Activated T-helper 2 cell treated with anti-CD3 and anti-CD28 coated beads, Interferon-gamma antibody, Interleukin-2, Interleukin-4, amounts not matched to agents 10 μg/mL and 5 μg/mL and 100 μg/mL, durations not matched to agents 14 hours and 24 hours and 36 hours (primary cell): ENCODE measurements around the gene MBD6. TPM values are rescaled to one million over a fixed set of nuclear protein-coding genes. Genes with fewer than 3 reads are reported as not detected.
A peak's percentile ranks its signal among the peaks of the same experiment; 100 is the strongest.
"Not testable (repeated sequence)": the region's sequence is repeated elsewhere in the genome, so short reads cannot be mapped to it uniquely, and the experiment has no call there.

Experiments used
- DNase-seq: peaks from one replicate; pipeline ENCODE4 v3.0.0; 2021; ENCODE audit warnings: low spot score
- H3K27ac Mint-ChIP-seq: one replicate; pipeline ENCODE4 v1.8.0; 2021; ENCODE audit warnings: mixed read lengths
- H3K27me3 Mint-ChIP-seq: one replicate; pipeline ENCODE4 v1.8.0; 2021; ENCODE audit warnings: low read depth, mixed read lengths
- H3K36me3 Mint-ChIP-seq: one replicate; pipeline ENCODE4 v1.8.0; 2021; ENCODE audit warnings: low read depth, mixed read lengths
- H3K4me1 Mint-ChIP-seq: one replicate; pipeline ENCODE4 v1.8.0; 2021; ENCODE audit warnings: low read depth, mixed read lengths
- H3K4me3 Mint-ChIP-seq: one replicate; pipeline ENCODE4 v1.8.0; 2021; ENCODE audit warnings: low read depth, mild to moderate bottlenecking, moderate library complexity, mixed read lengths
- H3K9me3 Mint-ChIP-seq: one replicate; pipeline ENCODE4 v1.8.0; 2021; ENCODE audit warnings: mixed read lengths
- intact Hi-C: fragments of 100-400 bp; cut with micrococcal nuclease; formaldehyde crosslinking; loops from one replicate; pipeline ENCODE4 v1.15.1; 2023
- total RNA-seq: library from RNA; stranded (reverse); gene quantifications from 2 replicates; pipeline ENCODE4 v1.2.3, GENCODE V29; 2022

The MBD6 gene
- total RNA-seq, 1 donor from 2014 or later = 62.4 TPM

DNA sequence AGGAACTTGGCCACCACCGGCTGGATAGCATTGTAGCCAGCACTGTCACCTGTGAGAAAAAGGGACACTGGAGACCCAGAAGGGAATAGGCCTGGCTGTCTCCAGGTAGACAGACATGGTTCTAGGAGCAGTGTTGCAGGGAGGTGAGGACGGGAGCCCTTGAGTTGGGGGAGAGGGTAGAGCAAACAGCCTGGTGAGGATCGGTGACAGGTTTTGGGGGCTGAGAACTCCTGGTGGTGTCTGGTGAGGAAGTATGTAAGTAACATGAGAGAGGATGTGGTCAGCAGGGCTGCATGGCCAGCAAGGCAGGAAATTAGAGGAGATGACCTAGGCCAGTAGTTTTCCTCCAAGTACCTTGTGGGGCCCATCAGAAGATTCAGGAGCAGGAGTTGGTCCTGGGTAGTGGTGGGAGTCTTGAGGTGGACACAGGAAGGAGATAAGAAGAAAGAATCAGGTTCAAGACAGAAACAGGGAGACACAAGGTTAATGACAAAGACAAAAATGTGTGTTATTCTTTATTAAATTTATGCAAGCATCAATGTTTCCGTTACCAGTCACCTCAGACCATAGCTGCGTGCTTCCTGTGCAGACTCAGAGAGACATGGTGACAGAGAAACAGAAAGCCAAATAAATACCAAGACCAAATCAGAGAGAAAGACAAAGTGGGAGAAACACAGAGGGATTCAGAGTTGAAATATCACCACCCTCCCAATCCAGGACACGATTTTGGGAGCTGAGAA lies 43.1 kb upstream of the MBD6 start, which contains the start of gene ARHGAP9:
ARHGAP9 (minus strand) TSS at position 491 of the 740 bp plus-strand sequence; CDS start at position 31, 460 bp downstream.
- H3K27ac Mint-ChIP-seq = peak within 1 kb of the TSS; percentile 100
- intact Hi-C loops = loop anchor here (1.0 to 2.0 kb wide), 3 partner anchors 8 to 793 kb away; partner anchors contain the start of gene DDIT3
- H3K4me1 Mint-ChIP-seq = peaks cover 47% of the 10 kb centered on the region
- peak; percentile 59 for DNase-seq
- peak within 1 kb of the TSS; percentile 93 for H3K4me3 Mint-ChIP-seq
- H3K36me3 Mint-ChIP-seq = peaks cover 35% of the 10 kb centered on the region
- H3K9me3 Mint-ChIP-seq = no peaks in the 10 kb centered on the region
- H3K27me3 Mint-ChIP-seq = no peaks in the 10 kb centered on the region

DNA sequence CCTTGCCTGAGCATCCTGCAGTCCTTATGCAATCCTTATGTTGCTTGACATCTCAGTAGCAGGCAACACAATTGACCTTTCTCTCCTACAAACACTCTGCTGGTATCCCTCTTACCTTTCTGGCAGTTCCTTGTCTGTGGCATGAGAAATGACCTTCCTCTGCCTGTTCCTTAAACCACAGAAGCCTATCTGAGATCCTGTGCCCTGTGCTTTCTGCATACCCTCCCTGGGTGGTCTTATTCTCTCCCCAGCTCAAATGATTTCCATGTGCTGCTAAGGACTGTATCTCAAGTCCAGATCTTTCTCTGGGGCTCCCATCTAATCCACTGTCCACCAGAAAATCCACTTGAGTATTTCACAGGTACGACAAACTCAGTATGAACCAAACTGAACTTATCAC lies 41.0 kb upstream of the MBD6 start:
- Mint-ChIP-seq H3K9me3 (no peaks in the 10 kb centered on the region), H3K27me3 (no peaks in the 10 kb centered on the region), H3K4me1 (peaks cover 37% of the 10 kb centered on the region), H3K4me3 (no peak overlapping the region), H3K27ac (peak overlapping the region; percentile 80), H3K36me3 (peaks cover 23% of the 10 kb centered on the region)
- DNase-seq = no peak
- intact Hi-C loops = no loop called here

DNA sequence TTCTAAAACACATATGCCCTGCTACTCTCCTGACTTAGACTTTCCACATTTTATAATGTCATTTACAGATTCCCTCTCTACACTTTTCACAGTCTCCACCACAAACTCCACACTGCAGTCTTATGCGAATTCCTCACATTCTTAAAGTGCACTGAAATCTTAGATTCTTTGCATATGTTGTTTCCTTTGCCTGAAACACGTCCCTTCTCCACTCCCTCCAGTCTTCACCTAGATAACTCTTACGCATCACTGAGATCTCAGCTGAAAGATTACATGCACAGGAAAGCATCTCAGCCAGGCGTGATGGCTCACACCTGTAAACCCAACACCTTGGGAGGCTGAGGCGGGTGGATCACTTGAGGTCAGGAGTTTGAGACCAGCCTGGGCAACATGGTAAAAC lies 39.2 kb upstream of the MBD6 start:
- H3K4me3 Mint-ChIP-seq = no peak overlapping the region
- no peaks in the 10 kb centered on the region for H3K27me3 Mint-ChIP-seq
- H3K27ac Mint-ChIP-seq = no peak overlapping the region
- peaks cover 20% of the 10 kb centered on the region for H3K36me3 Mint-ChIP-seq
- H3K9me3 Mint-ChIP-seq = no peaks in the 10 kb centered on the region
- peaks cover 34% of the 10 kb centered on the region for H3K4me1 Mint-ChIP-seq
- DNase-seq = no peak
- intact Hi-C loops = no loop called here

DNA sequence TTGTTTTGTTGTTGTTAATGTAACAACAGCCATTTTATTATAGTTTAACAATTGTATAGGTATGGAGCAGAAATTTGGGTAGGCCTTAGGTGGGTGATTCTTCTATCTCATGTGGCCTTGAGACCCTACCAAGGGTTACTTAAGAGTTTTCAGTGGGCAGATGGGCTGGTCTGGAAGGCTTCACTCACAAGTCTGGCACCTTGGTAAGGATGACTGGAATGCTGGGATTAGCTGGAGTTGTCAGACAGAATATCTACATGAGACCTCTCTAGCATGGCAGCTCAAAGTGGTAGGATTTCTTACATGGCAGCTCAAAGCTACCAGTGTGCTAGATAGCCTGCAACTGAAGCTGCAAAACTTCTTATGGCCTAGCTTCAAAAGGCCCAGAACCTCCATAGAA lies 36.9 kb upstream of the MBD6 start:
- Mint-ChIP-seq H3K27ac (no peak overlapping the region), H3K27me3 (no peaks in the 10 kb centered on the region), H3K36me3 (peaks cover 32% of the 10 kb centered on the region), H3K4me1 (peaks cover 24% of the 10 kb centered on the region), H3K9me3 (no peaks in the 10 kb centered on the region), H3K4me3 (no peak overlapping the region)
- intact Hi-C loops = loop anchor here (2.0 to 5.0 kb wide), 2 partner anchors 61 to 257 kb away; partner anchors contain the start of gene DCTN2
- no peak for DNase-seq

DNA sequence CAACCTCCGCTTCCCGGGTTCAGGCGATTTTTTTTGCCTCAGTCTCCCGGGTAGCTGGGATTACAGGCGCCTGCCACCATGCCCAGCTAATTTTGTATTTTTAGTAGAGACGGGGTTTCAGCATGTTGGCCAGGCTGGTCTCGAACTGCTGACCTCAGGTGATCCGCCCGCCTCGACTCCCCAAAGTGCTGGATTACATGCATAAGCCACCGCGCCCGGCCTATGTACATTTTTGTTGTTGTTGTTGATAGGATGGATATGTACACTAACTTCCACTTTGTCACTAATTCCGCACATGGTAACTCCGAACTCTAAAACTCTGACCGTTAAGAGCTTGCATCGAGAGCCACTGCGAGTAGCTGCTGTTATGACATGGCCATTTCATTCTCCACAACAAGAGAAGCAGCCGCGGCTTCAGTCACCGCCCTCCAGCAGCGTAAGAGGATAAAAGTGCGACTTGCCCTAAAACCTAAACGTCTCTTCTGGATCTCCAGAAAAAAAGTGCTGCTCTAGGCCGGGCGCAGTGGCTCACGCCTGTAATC lies 35.5 kb upstream of the MBD6 start:
- Mint-ChIP-seq H3K27ac (no peak overlapping the region), H3K4me3 (no peak overlapping the region), H3K4me1 (peaks cover 25% of the 10 kb centered on the region), H3K36me3 (peaks cover 44% of the 10 kb centered on the region), H3K27me3 (no peaks in the 10 kb centered on the region), H3K9me3 (no peaks in the 10 kb centered on the region)
- intact Hi-C loops = loop anchor here (1.0 to 5.0 kb wide), 3 partner anchors 8 to 255 kb away; partner anchors contain the start of genes ARHGAP9 and DCTN2
- no peak for DNase-seq

DNA sequence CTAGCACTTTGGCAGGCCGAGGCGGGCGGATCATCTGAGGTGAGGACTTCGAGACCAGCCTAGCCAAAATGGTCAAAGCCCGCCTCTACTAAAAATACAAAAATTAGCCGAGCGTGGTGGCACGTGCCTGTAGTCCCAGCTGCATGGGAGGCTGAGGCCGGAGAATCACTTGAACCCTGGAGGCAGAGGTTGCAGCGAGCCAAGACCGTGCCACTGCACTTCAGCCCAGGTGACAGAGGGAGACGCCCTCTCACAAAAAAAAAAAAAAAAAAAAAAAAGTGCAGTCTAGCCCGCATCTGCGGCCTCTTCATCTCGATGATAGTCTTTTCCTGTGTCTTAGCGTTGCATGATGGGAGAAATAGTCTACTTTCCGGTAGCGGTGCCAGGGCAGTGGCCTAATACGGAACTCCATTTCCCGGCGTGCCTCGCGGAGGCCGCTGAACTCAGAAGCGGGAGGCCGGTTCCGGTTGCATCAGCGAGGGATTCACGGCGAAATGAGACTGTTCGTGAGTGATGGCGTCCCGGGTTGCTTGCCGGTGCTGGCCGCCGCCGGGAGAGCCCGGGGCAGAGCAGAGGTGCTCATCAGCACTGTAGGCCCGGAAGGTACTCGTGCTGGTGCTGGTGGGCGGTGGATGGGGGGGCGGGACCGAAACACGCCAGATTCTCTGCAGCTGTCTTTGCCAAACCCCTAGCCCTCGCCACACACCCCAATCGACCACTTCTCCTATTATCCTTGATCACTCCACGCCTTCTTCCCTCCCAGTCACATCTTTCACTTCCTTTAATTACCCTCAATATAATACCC lies 34.8 kb upstream of the MBD6 start, which contains the start of gene MARS1:
MARS1 (plus strand) TSS at position 472 of the 805 bp plus-strand sequence; CDS start at position 495, 23 bp downstream.
- Mint-ChIP-seq H3K4me1 (peaks cover 25% of the 10 kb centered on the region), H3K36me3 (peaks cover 49% of the 10 kb centered on the region), H3K27me3 (no peaks in the 10 kb centered on the region), H3K9me3 (no peaks in the 10 kb centered on the region), H3K27ac (peak within 1 kb of the TSS; percentile 95), H3K4me3 (peak within 1 kb of the TSS; percentile 99)
- intact Hi-C loops = loop anchor here (1.0 to 5.0 kb wide), 4 partner anchors 8 to 255 kb away; partner anchors contain the start of genes ARHGAP9, DCTN2 and DDIT3
- DNase-seq = peak; percentile 92

DNA sequence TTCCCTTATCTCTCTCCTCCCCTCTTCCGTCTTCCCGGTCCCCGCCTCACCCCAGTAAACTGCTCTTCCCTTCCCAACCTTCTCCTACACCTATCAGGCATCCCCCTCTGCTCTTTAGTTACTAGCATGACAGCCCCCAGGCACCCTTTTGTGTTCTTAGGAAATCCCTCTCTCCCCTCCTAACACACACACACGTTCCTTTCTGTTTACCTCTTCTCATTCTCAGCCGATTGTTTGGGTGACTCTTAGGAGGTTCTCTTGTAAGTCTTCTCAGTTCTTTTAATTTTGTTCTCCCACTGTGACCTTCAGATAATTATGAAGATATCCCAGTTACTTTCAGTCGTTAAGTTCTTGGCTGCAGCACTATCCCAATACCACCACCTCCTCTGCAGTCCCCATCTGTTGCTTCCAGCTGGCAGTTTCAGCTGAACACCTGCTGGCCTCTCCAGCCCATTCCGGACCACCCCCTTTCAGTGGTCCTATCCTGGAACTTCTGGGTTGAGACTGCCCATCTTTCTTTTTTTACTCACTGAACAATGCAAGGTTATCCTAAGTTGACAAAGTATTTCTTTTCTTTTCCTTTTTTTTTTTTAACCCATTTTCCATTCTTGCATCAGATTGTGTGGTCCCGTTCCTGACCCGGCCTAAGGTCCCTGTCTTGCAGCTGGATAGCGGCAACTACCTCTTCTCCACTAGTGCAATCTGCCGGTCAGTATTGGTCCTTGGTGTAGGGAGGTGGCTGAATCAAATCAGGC lies 34.0 kb upstream of the MBD6 start:
- H3K27ac Mint-ChIP-seq = peak overlapping the region; percentile 95
- peaks cover 52% of the 10 kb centered on the region for H3K36me3 Mint-ChIP-seq
- H3K9me3 Mint-ChIP-seq = no peaks in the 10 kb centered on the region
- peaks cover 18% of the 10 kb centered on the region for H3K4me1 Mint-ChIP-seq
- H3K4me3 Mint-ChIP-seq = peak overlapping the region; percentile 99
- DNase-seq = no peak
- no peaks in the 10 kb centered on the region for H3K27me3 Mint-ChIP-seq
- intact Hi-C loops = loop anchor here (1.0 to 5.0 kb wide), 2 partner anchors 32 to 254 kb away; partner anchors contain the start of gene DDIT3

DNA sequence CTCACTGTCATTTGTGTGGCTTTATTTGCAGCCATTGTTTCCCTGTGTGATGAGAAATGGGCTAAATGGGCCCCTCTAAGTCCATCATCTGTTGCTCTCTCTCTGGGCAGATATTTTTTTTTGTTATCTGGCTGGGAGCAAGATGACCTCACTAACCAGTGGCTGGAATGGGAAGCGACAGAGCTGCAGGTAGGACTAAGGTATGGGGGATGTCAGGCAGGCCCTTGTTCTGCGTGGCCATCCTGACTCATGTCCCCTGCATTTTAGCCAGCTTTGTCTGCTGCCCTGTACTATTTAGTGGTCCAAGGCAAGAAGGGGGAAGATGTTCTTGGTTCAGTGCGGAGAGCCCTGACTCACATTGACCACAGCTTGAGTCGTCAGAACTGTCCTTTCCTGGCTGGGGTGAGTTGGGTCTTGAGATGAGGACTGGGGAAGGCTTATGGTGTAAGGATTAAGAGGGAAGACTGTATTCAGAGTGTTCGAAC lies 33.4 kb upstream of the MBD6 start:
- Mint-ChIP-seq H3K9me3 (no peaks in the 10 kb centered on the region), H3K36me3 (peaks cover 52% of the 10 kb centered on the region), H3K4me1 (peaks cover 18% of the 10 kb centered on the region), H3K27me3 (no peaks in the 10 kb centered on the region), H3K27ac (peak overlapping the region; percentile 95), H3K4me3 (peak overlapping the region; percentile 99)
- no peak for DNase-seq
- intact Hi-C loops = loop anchor here (5.0 kb wide), 1 partner anchor 253 kb away; no protein-coding TSS in a partner anchor

DNA sequence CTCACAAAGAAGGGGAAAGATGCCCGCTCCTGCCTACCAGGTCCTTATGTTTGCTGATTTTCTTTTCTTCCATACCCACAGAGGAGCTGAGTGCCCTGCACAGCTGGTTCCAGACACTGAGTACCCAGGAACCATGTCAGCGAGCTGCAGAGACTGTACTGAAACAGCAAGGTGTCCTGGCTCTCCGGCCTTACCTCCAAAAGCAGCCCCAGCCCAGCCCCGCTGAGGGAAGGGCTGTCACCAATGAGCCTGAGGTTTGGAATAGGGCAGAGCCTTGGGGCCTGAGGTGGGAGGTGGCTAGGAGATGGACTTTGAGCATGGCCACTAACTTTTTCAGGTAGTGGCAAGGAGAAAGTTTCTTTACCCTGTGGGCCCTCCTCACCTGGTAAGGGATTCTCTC lies 32.5 kb upstream of the MBD6 start:
- Mint-ChIP-seq H3K4me1 (peaks cover 18% of the 10 kb centered on the region), H3K9me3 (no peaks in the 10 kb centered on the region), H3K36me3 (peaks cover 57% of the 10 kb centered on the region), H3K27me3 (no peaks in the 10 kb centered on the region), H3K4me3 (no peak overlapping the region), H3K27ac (no peak overlapping the region)
- no peak for DNase-seq
- intact Hi-C loops = no loop called here

DNA sequence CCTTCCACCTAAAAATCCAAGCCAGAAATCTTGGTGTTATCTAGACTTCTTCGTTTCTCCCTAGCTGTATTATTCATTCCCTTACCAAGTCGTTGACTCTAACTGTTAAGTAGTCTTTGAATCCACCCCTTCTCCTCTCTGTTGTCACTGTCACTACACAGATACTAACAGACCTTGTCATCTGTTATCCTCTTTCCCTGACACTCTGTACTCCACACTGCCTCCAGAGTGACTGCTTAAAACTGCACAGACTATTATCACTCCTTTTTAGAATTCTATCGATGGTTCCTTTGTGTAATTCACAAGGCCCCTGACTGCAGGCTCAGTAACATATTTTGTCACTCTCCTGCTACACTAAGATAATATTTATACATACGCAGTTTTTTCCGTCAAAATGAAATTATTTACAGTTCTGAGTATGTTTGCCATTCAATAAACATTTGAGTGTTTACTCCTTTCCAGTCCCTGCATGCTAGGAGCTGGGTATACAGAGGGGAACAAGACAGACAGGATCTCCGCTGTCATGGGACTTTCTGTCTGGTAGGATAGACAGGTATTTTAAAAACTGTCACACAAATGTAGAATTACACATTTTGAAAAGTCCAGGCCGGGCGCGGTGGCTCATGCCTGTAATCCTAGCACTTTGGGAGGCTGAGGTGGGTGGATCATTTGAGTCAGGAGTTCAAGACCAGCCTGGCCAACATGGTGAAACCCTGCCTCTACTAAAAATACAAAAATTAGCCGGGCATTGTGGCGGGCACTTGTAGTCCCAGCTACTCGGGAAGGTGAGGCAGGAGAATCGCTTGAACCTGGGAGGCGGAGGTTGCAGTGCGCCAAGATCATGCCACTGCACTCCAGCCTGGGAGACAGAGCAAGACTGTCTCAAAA lies 31.0 kb upstream of the MBD6 start:
- Mint-ChIP-seq H3K27ac (peak overlapping the region; percentile 64), H3K27me3 (no peaks in the 10 kb centered on the region), H3K36me3 (peaks cover 67% of the 10 kb centered on the region), H3K4me1 (peaks cover 18% of the 10 kb centered on the region), H3K4me3 (peak overlapping the region; percentile 19), H3K9me3 (no peaks in the 10 kb centered on the region)
- no peak for DNase-seq
- intact Hi-C loops = no loop called here

DNA sequence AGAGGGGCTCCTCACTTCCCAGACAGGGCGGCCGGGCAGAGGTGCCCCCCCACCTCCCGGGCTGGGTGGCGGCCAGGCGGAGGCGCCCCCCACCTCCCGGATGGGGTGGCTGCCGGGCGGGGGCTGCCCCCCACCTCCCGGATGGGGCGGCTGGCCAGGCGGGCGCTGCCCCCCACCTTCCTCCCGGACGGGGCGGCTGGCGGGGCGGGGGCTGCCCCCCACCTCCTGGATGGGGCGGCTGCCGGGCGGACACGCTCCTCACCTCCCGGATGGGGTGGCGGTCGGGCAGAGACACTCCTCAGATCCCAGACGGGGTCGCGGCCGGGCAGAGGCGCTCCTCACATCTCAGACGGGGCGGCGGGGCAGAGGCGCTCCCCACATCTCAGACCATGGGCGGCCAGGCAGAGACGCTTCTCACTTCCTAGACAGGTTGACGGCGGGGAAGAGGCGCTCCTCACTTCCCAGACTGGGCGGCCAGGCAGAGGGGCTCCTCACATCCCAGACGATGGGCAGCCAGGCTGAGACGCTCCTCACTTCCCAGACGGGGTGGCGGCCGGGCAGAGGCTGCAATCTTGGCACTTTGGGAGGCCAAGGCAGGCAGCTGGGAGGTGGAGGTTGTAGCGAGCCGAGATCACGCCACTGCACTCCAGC lies 27.4 kb upstream of the MBD6 start:
- H3K27ac Mint-ChIP-seq, H3K27me3 Mint-ChIP-seq, DNase-seq, H3K4me1 Mint-ChIP-seq, H3K9me3 Mint-ChIP-seq, H3K4me3 Mint-ChIP-seq, intact Hi-C loops: not testable (repeated sequence)
- peaks cover 74% of the 10 kb centered on the region for H3K36me3 Mint-ChIP-seq
